Coronary artery (tissue), 2 donors: ENCODE data around the gene AUH.
"Not testable (repeated sequence)": the region's sequence is repeated elsewhere in the genome, so short reads cannot be mapped to it uniquely, and the experiment has no call there.

ENCODE experiments used
- DNase-seq: peaks from one replicate; pipeline ENCODE4 v3.0.0-alpha.2; 2017; ENCODE audit warnings: low spot score
- H3K27ac ChIP-seq, 2 donors: fragments of 200-600 bp; sonication (generic); one replicate each; pipeline ENCODE4 v1.5.1; 2016 to 2019
- H3K4me3 ChIP-seq: fragments of 200-600 bp; sonication (generic); 2 replicates; pipeline ENCODE4 v1.5.1; 2016; ENCODE audit warnings: mild to moderate bottlenecking, moderate library complexity
- CTCF ChIP-seq: fragments of 200-600 bp; sonication (generic); IDR thresholded peaks from one replicate; pipeline ENCODE4 v1.5.1; 2019; ENCODE audit warnings: antibody characterized with exemption

AUH gene

GRCh38 chr9:91199739-91200497, 161.8 kb downstream of the AUH start:
- no peak for TF ChIP-seq CTCF
- DNase-seq = no peak
- Histone ChIP-seq H3K27ac (no peak overlapping the region), H3K4me3 (no peak overlapping the region)

GRCh38 chr9:91198881-91199280, 162.8 kb downstream of the AUH start:
- H3K4me3 ChIP-seq, DNase-seq, H3K27ac ChIP-seq: not testable (repeated sequence)

DNA sequence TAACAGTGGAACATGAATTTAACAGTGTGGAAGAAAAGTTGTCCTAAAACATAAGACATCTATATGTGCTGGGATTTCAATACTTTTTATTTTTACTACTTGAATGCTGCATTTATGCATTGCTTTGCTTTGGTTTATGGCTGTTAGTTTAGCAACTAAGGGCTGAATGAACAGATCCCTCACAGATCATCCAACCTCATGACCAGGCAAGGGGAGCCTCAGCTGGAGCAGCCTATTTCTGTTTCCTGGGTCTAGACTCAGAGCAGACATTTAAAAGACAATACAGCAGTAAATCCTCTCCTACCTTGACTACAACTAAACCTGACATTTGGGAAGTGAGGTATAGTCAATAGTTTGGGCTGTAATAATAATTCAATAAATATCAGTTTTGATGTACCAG, 163.3 kb downstream of the AUH start:
- H3K27ac ChIP-seq = peak overlapping the region in 1 of 2 donors; percentile 17
- H3K4me3 ChIP-seq = no peak overlapping the region
- no peak for DNase-seq
- TF ChIP-seq CTCF = no peak

DNA sequence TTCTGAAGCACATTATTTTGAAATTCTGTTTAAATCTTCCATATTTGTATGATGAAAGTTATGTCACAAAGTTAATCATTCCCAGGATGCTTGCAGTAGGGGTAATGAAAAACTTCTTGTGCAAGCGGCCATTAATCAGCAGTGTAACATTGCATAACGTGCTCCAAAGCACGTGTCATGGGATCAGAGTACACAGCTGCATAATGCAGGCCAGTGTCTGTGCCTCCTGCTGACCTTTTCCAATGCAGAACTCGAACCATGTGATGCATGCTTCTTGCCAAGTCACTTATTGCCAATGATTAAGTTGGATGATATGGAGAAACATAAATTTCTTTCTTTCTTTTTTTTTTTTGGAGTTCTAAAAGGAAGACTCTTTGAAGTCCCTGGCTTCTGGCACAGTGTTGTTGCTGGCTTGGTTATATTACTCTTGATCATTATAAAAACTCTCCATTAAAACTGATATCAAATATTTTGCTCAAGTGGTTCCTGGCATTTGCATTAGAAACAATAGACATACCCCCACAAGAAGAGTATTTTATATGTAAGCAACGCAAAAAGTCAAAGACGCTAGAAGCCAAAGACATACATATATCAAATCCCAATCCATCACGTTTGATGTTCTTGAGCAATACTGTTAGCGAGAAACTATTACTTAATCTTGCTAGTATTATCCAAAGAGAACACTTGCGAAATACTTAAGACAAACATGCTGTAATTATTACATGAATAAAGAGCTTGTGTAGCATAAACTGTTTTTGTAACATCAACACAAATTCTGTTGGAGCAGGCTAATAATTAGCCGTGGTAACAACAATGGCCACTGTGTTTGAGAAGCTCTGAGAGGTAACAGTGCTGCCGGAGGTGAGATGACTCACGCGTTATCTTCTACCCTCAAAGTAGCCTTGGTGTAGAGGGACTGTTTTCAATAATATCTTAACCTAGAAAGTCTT, 164.2 kb downstream of the AUH start:
- no peak for DNase-seq
- TF ChIP-seq CTCF = no peak
- Histone ChIP-seq H3K4me3 (no peak overlapping the region), H3K27ac (peak overlapping the region; percentile 44 to 99)

DNA sequence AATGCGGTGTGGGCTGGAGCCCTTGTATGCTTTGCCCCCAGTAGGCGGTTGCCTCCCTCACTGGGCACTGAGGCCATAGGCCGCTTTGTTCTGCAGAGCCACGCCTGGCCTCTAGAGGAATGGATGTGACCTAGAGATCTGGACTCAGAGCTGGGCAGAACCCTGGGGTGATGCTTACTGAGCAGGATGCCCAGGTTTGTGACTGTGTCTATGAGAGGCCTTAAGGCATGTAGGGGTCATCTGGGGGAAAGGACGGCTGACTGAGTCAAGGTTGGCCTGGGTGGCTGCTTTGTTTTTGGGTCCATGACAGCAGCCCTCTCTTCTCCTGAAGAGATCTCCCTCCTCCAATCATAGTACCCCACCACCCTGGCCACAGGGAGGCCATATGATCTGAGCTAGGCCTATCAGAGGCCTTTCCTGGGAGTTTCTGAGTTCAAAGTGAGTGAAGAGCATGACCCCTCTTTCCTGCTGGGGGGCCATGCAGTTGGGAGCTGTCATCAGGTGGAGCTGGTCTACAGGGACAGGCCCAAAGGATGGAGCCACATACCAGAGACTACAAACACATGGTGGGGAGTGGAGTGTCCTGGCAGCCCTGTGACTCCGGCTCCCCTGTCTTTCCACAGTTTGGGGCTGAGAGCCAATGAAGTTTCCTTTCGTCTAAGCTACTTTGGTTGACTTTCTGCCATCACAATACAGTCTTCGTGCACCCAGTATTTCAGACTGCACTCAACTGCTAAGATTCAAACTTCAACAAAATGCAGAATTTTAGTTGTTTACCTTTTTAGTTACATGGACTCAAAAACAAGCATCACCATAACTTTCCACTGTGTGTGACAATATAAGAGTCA, 165.4 kb downstream of the AUH start:
- H3K4me3 ChIP-seq = no peak overlapping the region
- peak overlapping the region in 1 of 2 donors; percentile 99 for H3K27ac ChIP-seq
- DNase-seq = no peak
- no peak for TF ChIP-seq CTCF

DNA sequence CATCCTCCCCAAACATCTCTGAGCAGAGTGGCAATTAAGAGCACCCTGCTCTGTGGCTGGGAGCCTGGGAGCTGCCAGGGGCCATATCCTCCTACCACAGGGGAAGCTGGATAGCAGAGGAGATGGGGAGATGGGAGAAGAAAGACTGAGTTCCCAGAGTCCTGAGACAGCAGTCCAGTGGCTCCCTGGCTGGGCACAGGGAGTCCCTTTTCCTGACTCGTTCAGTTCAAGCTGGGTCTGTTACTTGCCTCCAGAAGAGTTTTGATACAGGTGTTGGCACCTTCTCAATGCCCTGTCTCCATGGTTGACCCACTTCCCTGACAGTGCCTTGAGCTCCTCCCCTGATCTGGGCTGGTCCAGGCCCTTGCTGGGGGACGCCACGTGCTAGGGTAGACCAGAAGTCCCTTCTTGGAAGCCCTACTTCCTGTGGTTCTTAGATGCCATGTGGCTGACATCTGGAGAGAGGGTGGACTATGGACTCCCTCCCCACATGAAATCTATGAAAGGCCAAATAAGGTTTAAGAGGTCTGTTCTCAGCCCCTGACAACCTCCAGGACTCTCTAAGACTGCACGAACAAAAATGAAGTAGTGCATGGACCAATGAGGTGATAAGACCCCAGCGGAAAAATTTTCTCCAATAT, 166.2 kb downstream of the AUH start:
- Histone ChIP-seq H3K4me3 (no peak overlapping the region), H3K27ac (peak overlapping the region in 1 of 2 donors; percentile 99)
- no peak for DNase-seq
- no peak for TF ChIP-seq CTCF
